Astrocyte (in vitro differentiated cells and primary cell): ENCODE results near the gene ANGEL2. TPM values are rescaled to one million over a fixed set of nuclear protein-coding genes. Genes with fewer than 3 reads are reported as not detected.

Experiments
- DNase-seq: peaks from one replicate; pipeline ENCODE4 v3.0.0-alpha.2; 2010; ENCODE audit warnings: low read depth
- FAIRE-seq: peaks from 2 replicates; lab custom pipeline; 2011; peaks lifted over from hg19 to GRCh38; lab: Jason Lieb, UNC
- H2AFZ ChIP-seq: 2 replicates; pipeline ENCODE4 v1.6.0; 2012; ENCODE audit warnings: low read depth, low read length, inconsistent platforms
- H3K27ac ChIP-seq: 2 replicates; pipeline ENCODE4 v1.5.1; 2011; ENCODE audit warnings: low read depth, low read length, inconsistent platforms
- H3K27me3 ChIP-seq: 2 replicates; pipeline ENCODE4 v1.6.0; 2011; ENCODE audit warnings: low read length, inconsistent platforms; ENCODE audit not compliant: insufficient read depth
- H3K36me3 ChIP-seq: 2 replicates; pipeline ENCODE4 v1.5.1; 2011; ENCODE audit warnings: low read length, inconsistent platforms; ENCODE audit not compliant: insufficient read depth
- H3K4me1 ChIP-seq: 2 replicates; pipeline ENCODE4 v1.5.1; 2011; ENCODE audit warnings: low read length, inconsistent platforms; ENCODE audit not compliant: insufficient read depth
- H3K4me2 ChIP-seq: 2 replicates; pipeline ENCODE4 v1.6.0; 2012; ENCODE audit warnings: low read length, inconsistent platforms
- H3K4me3 ChIP-seq: 2 replicates; pipeline ENCODE4 v1.5.1; 2011; ENCODE audit warnings: low read depth, mild to moderate bottlenecking, low read length, inconsistent platforms; ENCODE audit not compliant: insufficient read depth
- H3K79me2 ChIP-seq: 2 replicates; pipeline ENCODE4 v1.6.0; 2012; ENCODE audit warnings: mild to moderate bottlenecking, low read length, inconsistent platforms; ENCODE audit not compliant: insufficient read depth
- H3K9ac ChIP-seq: 2 replicates; pipeline ENCODE4 v1.6.0; 2012; ENCODE audit warnings: mild to moderate bottlenecking, low read length, inconsistent platforms
- H3K9me3 ChIP-seq: 2 replicates; pipeline ENCODE4 v1.5.1; 2012; ENCODE audit warnings: low read depth, mild to moderate bottlenecking, low read length, inconsistent platforms; ENCODE audit not compliant: insufficient read depth
- H4K20me1 ChIP-seq: 2 replicates; pipeline ENCODE4 v1.6.0; 2012; ENCODE audit warnings: low read length, inconsistent platforms; ENCODE audit not compliant: insufficient read depth
- H3K27ac Mint-ChIP-seq: one replicate; pipeline ENCODE4 v1.8.0; 2021; ENCODE audit warnings: mild to moderate bottlenecking, mixed read lengths; ENCODE audit not compliant: unreplicated experiment
- H3K27me3 Mint-ChIP-seq: one replicate; pipeline ENCODE4 v1.8.0; 2021; ENCODE audit warnings: low read depth, mixed read lengths; ENCODE audit not compliant: unreplicated experiment
- H3K36me3 Mint-ChIP-seq: one replicate; pipeline ENCODE4 v1.8.0; 2021; ENCODE audit warnings: low read depth, mixed read lengths; ENCODE audit not compliant: unreplicated experiment
- H3K4me1 Mint-ChIP-seq: one replicate; pipeline ENCODE4 v1.8.0; 2021; ENCODE audit warnings: low read depth, mixed read lengths; ENCODE audit not compliant: unreplicated experiment
- H3K4me3 Mint-ChIP-seq: one replicate; pipeline ENCODE4 v1.8.0; 2021; ENCODE audit warnings: mild to moderate bottlenecking, moderate library complexity, mixed read lengths; ENCODE audit not compliant: unreplicated experiment
- H3K9me3 Mint-ChIP-seq: one replicate; pipeline ENCODE4 v1.8.0; 2021; ENCODE audit warnings: mild to moderate bottlenecking, mixed read lengths; ENCODE audit not compliant: unreplicated experiment
- CTCF ChIP-seq: IDR thresholded peaks from 2 replicates; pipeline ENCODE4 v1.5.1; 2011; ENCODE audit warnings: low read depth, mild to moderate bottlenecking, inconsistent platforms, low read length, moderate library complexity; ENCODE audit not compliant: insufficient read depth
- EZH2 ChIP-seq: IDR thresholded peaks from 2 replicates; pipeline ENCODE4 v1.6.1; 2012; ENCODE audit warnings: mild to moderate bottlenecking, low read length, inconsistent platforms; ENCODE audit not compliant: insufficient read depth
- total RNA-seq: library from RNA; stranded (reverse); gene quantifications from 2 replicates; pipeline ENCODE4 v1.2.1, GENCODE V29; 2021

The ANGEL2 gene
- total RNA-seq, 1 donor from 2014 or later: 21.6 TPM

DNA sequence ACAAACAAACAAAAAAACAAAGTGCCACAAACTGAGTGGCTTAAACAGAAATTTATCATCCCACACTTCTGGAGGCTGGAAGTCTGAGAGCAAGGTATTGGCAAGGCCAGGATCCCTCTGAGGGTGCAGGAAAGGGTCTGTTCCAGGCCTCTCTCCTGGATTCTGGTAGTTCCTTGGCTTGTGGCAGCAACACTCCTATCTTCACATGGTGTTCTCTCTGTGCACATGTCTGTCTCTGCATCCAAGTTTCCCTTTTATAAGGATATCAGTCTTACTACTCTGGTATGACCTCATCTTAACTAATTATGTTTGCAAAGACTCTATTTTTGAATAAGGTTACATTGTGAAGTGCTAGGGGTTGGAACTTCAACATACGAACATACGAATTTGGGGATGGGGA, 70.6 kb downstream of the ANGEL2 start:
- Mint-ChIP-seq H3K27me3 (peaks cover 17% of the 10 kb centered on the region), H3K4me1 (no peaks in the 10 kb centered on the region), H3K4me3 (no peak overlapping the region), H3K27ac (no peak overlapping the region), H3K36me3 (no peaks in the 10 kb centered on the region), H3K9me3 (peaks cover 2% of the 10 kb centered on the region)
- Histone ChIP-seq H4K20me1 (no peaks in the 10 kb centered on the region), H3K9ac (no peak overlapping the region), H3K4me3 (no peak overlapping the region), H2AFZ (no peak overlapping the region), H3K4me1 (no peaks in the 10 kb centered on the region), H3K27me3 (peaks cover 4% of the 10 kb centered on the region), H3K36me3 (no peaks in the 10 kb centered on the region), H3K27ac (no peak overlapping the region), H3K79me2 (no peaks in the 10 kb centered on the region), H3K9me3 (no peaks in the 10 kb centered on the region), H3K4me2 (no peak overlapping the region)
- TF ChIP-seq CTCF: no peak
- no peak for TF ChIP-seq EZH2
- no peak for DNase-seq
- no peak for FAIRE-seq

GRCh38 chr1:212944229-212944901, 71.3 kb downstream of the ANGEL2 start:
- Histone ChIP-seq H3K27me3 (peaks cover 3% of the 10 kb centered on the region), H3K9ac (no peak overlapping the region), H3K9me3 (no peaks in the 10 kb centered on the region), H3K4me2 (no peak overlapping the region), H3K4me3 (no peak overlapping the region), H4K20me1 (no peaks in the 10 kb centered on the region), H3K36me3 (no peaks in the 10 kb centered on the region), H2AFZ (no peak overlapping the region), H3K27ac (no peak overlapping the region), H3K79me2 (no peaks in the 10 kb centered on the region), H3K4me1 (no peaks in the 10 kb centered on the region)
- Mint-ChIP-seq H3K27ac (no peak overlapping the region), H3K9me3 (peaks cover 2% of the 10 kb centered on the region), H3K27me3 (peaks cover 12% of the 10 kb centered on the region), H3K4me1 (no peaks in the 10 kb centered on the region), H3K4me3 (no peak overlapping the region), H3K36me3 (no peaks in the 10 kb centered on the region)
- DNase-seq: no peak
- no peak for FAIRE-seq
- no peak for TF ChIP-seq EZH2

- H3K36me3 Mint-ChIP-seq: no peaks in the 10 kb centered on the region
- FAIRE-seq: no peak
These were observed 72.3 kb downstream of the ANGEL2 start for GRCh38 chr1:212943393-212943710.

More at GRCh38 chr1:212943393-212943710, 72.3 kb downstream of the ANGEL2 start:
- Histone ChIP-seq H2AFZ (no peak overlapping the region), H3K4me3 (no peak overlapping the region), H3K9ac (no peak overlapping the region), H3K79me2 (no peaks in the 10 kb centered on the region), H3K4me2 (no peak overlapping the region), H3K36me3 (no peaks in the 10 kb centered on the region), H4K20me1 (no peaks in the 10 kb centered on the region), H3K9me3 (peaks cover 3% of the 10 kb centered on the region), H3K4me1 (no peaks in the 10 kb centered on the region), H3K27me3 (no peaks in the 10 kb centered on the region), H3K27ac (no peak overlapping the region)
- H3K9me3 Mint-ChIP-seq: peaks cover 2% of the 10 kb centered on the region
- no peak overlapping the region for H3K4me3 Mint-ChIP-seq
- no peak overlapping the region for H3K27ac Mint-ChIP-seq
- no peak for DNase-seq
- no peaks in the 10 kb centered on the region for H3K4me1 Mint-ChIP-seq
- TF ChIP-seq CTCF (no peak), EZH2 (no peak)
- peaks cover 5% of the 10 kb centered on the region for H3K27me3 Mint-ChIP-seq
